ENCODE results near the gene BMP6. TPM values are rescaled to one million over a fixed set of nuclear protein-coding genes. Genes with fewer than 3 reads are reported as not detected.

BMP6 gene
- total RNA-seq, 1 experiment from 2014 or later, result 1.6 TPM

- TF ChIP-seq POLR2A (IDR thresholded peaks at IDR 0.05; ENCODE audit: borderline replicate concordance, extremely low read depth, insufficient read depth, insufficient read length) (no peak), TCF7L2 (IDR thresholded peaks at IDR 0.05; ENCODE audit: borderline replicate concordance, extremely low read depth, insufficient read depth, insufficient read length) (no peak), YY1 (IDR thresholded peaks at IDR 0.05; ENCODE audit: extremely low read depth, insufficient replicate concordance, low read depth, low read length) (no peak), CEBPB (IDR thresholded peaks at IDR 0.05; ENCODE audit: low read depth) (no peak), MAX (IDR thresholded peaks at IDR 0.05) (no peak), ZBTB33 (IDR thresholded peaks at IDR 0.05; ENCODE audit: extremely low read depth, insufficient replicate concordance, low read length) (no peak), ATF3 (IDR thresholded peaks at IDR 0.05) (no peak), REST (IDR thresholded peaks at IDR 0.05; ENCODE audit: low read depth) (no peak), JUND (IDR thresholded peaks at IDR 0.05) (no peak), EZH2 (IDR thresholded peaks at IDR 0.05) (no peak), ZNF274 (IDR thresholded peaks at IDR 0.05; ENCODE audit: low read depth, low read length) (no peak), RAD21 (IDR thresholded peaks at IDR 0.05; ENCODE audit: low read depth) (no peak), EGR1 (IDR thresholded peaks at IDR 0.05; ENCODE audit: low read depth) (no peak), CTCF (IDR thresholded peaks at IDR 0.05 in 2 of 3, conservative IDR thresholded peaks at IDR 0.05 in 1 of 3; ENCODE audit: borderline replicate concordance in 1 of 3, insufficient read depth in 1 of 3, low read depth in 2 of 3, low read length in 2 of 3) (no peak), CBX3 (IDR thresholded peaks at IDR 0.05; ENCODE audit: low read depth) (no peak), POLR2AphosphoS5 (IDR thresholded peaks at IDR 0.05; ENCODE audit: low read depth, low read length) (no peak), SIN3A (IDR thresholded peaks at IDR 0.05; ENCODE audit: low read depth) (no peak), FOSL1 (IDR thresholded peaks at IDR 0.05; ENCODE audit: low read depth) (no peak), EZH2phosphoT487 (IDR thresholded peaks at IDR 0.05; ENCODE audit: borderline replicate concordance) (no peak), SRF (IDR thresholded peaks at IDR 0.05; ENCODE audit: low read depth) (no peak)
- DNase-seq (ENCODE audit: low read depth, low spot score) (no peak), ATAC-seq (no peak)
- Histone ChIP-seq H3K27me3 (ENCODE audit: insufficient read depth, low read length) (no peaks in the 10 kb centered on the region), H3K4me2 (ENCODE audit: low read length) (no peak overlapping the region), H3K79me2 (ENCODE audit: insufficient read depth, low read length) (peaks cover 4% of the 10 kb centered on the region; the same call in 1 of the 2 replicates), H3K27ac (ENCODE audit: low read depth, low read length) (no peak overlapping the region), H2AFZ (ENCODE audit: low read depth, low read length, poor library complexity, severe bottlenecking) (no peak overlapping the region), H3K9me2 (ENCODE audit: insufficient read depth) (no peaks in the 10 kb centered on the region), H4K20me1 (ENCODE audit: insufficient read depth) (no peaks in the 10 kb centered on the region), H3K4me1 (ENCODE audit: control insufficient read depth in 1 of 2, insufficient read depth in 2 of 2, low read length in 2 of 2) (no peaks in the 10 kb centered on the region), H3K9ac (ENCODE audit: low read length) (no peak overlapping the region), H3K4me3 (replicated peaks in 1 of 2; ENCODE audit: low read depth in 1 of 2, low read length in 2 of 2) (no peak overlapping the region), H3K9me3 (ENCODE audit: control insufficient read depth in 1 of 2, insufficient read depth in 1 of 2, low read depth in 1 of 2, low read length in 2 of 2) (no peaks in the 10 kb centered on the region), H3K36me3 (ENCODE audit: control insufficient read depth in 1 of 2, insufficient read depth in 2 of 2, low read length in 2 of 2) (peaks cover 51 to 64% of the 10 kb centered on the region in 2 experiments)
- RAD21 ChIA-PET (ENCODE audit: low non-redundant PET in 1 of 2, low total read pairs in 2 of 2, uncharacterized antibody in 2 of 2, unreplicated experiment in 2 of 2), result no interaction called here
- no TSS peak for BruUV-seq (replicated peaks)
- CTCF ChIA-PET, result no interaction called here
- intact Hi-C loops (cut with micrococcal nuclease), result no loop called here
- POLR2A ChIA-PET, result no interaction called here
Observed at GRCh38 chr6:7883381-7883780, 157.5 kb downstream of the BMP6 start.

All from HCT116 (cell line).